Liver (tissue), 3 donors: ENCODE measurements around the gene ZNF865.

Source experiments
- EGR1 ChIP-seq, 2 donors: IDR thresholded peaks; 2 replicates each; pipeline ENCODE4 v1.6.1; 2016 to 2018; ENCODE audit warnings: antibody characterized with exemption in 2 of 2, low read depth in 2 of 2
- FOXA1 ChIP-seq: IDR thresholded peaks from 2 replicates; pipeline ENCODE4 v1.6.1; 2016; ENCODE audit warnings: antibody characterized with exemption
- JUND ChIP-seq, 2 donors: IDR thresholded peaks; 2 replicates each; pipeline ENCODE4 v1.6.1; 2016; ENCODE audit warnings: antibody characterized with exemption in 2 of 2
- RAD21 ChIP-seq, 2 donors: IDR thresholded peaks; 2 replicates each; pipeline ENCODE4 v1.6.1; 2016; ENCODE audit warnings: antibody characterized with exemption in 2 of 2, mild to moderate bottlenecking in 2 of 2
- SP1 ChIP-seq: IDR thresholded peaks from 2 replicates; pipeline ENCODE4 v1.6.1; 2018; ENCODE audit warnings: antibody characterized with exemption, mild to moderate bottlenecking
- TAF1 ChIP-seq: conservative IDR thresholded peaks from 2 replicates; pipeline ENCODE4 v1.6.1; 2016; ENCODE audit warnings: antibody characterized with exemption, mild to moderate bottlenecking
- YY1 ChIP-seq: IDR thresholded peaks from 2 replicates; pipeline ENCODE4 v1.6.1; 2016; ENCODE audit warnings: antibody characterized with exemption, mild to moderate bottlenecking
- TF ChIP-seq, protein P1 (sequence below): fragments of 150-350 bp; IDR thresholded peaks from 2 replicates; pipeline ENCODE4 v1.5.1; 2017; ENCODE audit warnings: improper control_type of control experiment, low read depth, low read length; ENCODE audit not compliant: missing input control
- TF ChIP-seq, protein P2 (sequence below): IDR thresholded peaks from 2 replicates; pipeline ENCODE4 v1.6.1; 2016; ENCODE audit warnings: antibody characterized with exemption
- TF ChIP-seq, protein P3 (sequence below): IDR thresholded peaks from 2 replicates; pipeline ENCODE4 v1.6.1; 2016; ENCODE audit warnings: antibody characterized with exemption, mild to moderate bottlenecking
- TF ChIP-seq, protein P4 (sequence below): IDR thresholded peaks from 2 replicates; pipeline ENCODE4 v1.6.1; 2016; ENCODE audit warnings: antibody characterized with exemption
- donor health status: healthy.
- donor health status: healthy.

DNA sequence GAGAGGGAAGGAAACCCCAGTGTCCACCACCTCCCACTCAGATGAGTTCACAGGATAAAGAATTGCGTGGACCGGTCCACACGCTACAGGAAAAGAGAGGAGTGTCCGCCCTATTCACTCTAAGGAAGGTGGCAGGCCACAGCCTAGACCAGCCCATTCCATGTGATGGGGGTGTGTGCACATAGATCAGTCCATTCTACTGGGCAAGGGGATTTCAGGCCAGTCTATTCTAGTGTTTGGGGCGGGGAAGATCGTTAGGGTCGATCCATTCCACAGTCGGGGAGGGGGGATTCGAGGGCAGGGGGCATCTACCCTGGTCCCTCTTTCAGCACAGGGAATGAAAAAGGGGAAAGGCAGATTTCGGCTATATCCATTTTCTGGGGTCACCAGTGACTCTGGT, 13.9 kb upstream of the ZNF865 start:
- no peak for TF ChIP-seq RAD21 (IDR thresholded peaks at IDR 0.05)
- TF ChIP-seq, protein P1, sequence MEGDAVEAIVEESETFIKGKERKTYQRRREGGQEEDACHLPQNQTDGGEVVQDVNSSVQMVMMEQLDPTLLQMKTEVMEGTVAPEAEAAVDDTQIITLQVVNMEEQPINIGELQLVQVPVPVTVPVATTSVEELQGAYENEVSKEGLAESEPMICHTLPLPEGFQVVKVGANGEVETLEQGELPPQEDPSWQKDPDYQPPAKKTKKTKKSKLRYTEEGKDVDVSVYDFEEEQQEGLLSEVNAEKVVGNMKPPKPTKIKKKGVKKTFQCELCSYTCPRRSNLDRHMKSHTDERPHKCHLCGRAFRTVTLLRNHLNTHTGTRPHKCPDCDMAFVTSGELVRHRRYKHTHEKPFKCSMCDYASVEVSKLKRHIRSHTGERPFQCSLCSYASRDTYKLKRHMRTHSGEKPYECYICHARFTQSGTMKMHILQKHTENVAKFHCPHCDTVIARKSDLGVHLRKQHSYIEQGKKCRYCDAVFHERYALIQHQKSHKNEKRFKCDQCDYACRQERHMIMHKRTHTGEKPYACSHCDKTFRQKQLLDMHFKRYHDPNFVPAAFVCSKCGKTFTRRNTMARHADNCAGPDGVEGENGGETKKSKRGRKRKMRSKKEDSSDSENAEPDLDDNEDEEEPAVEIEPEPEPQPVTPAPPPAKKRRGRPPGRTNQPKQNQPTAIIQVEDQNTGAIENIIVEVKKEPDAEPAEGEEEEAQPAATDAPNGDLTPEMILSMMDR = no peak
- TF ChIP-seq, protein P2, sequence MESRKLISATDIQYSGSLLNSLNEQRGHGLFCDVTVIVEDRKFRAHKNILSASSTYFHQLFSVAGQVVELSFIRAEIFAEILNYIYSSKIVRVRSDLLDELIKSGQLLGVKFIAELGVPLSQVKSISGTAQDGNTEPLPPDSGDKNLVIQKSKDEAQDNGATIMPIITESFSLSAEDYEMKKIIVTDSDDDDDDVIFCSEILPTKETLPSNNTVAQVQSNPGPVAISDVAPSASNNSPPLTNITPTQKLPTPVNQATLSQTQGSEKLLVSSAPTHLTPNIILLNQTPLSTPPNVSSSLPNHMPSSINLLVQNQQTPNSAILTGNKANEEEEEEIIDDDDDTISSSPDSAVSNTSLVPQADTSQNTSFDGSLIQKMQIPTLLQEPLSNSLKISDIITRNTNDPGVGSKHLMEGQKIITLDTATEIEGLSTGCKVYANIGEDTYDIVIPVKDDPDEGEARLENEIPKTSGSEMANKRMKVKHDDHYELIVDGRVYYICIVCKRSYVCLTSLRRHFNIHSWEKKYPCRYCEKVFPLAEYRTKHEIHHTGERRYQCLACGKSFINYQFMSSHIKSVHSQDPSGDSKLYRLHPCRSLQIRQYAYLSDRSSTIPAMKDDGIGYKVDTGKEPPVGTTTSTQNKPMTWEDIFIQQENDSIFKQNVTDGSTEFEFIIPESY = no peak
- TF ChIP-seq TAF1 = no peak
- no peak for TF ChIP-seq FOXA1
- TF ChIP-seq SP1 = no peak
- TF ChIP-seq EGR1 (IDR thresholded peaks at IDR 0.05; ENCODE audit: low read depth in 2 of 2) = no peak
- no peak for TF ChIP-seq JUND (IDR thresholded peaks at IDR 0.05)
- TF ChIP-seq, protein P3, sequence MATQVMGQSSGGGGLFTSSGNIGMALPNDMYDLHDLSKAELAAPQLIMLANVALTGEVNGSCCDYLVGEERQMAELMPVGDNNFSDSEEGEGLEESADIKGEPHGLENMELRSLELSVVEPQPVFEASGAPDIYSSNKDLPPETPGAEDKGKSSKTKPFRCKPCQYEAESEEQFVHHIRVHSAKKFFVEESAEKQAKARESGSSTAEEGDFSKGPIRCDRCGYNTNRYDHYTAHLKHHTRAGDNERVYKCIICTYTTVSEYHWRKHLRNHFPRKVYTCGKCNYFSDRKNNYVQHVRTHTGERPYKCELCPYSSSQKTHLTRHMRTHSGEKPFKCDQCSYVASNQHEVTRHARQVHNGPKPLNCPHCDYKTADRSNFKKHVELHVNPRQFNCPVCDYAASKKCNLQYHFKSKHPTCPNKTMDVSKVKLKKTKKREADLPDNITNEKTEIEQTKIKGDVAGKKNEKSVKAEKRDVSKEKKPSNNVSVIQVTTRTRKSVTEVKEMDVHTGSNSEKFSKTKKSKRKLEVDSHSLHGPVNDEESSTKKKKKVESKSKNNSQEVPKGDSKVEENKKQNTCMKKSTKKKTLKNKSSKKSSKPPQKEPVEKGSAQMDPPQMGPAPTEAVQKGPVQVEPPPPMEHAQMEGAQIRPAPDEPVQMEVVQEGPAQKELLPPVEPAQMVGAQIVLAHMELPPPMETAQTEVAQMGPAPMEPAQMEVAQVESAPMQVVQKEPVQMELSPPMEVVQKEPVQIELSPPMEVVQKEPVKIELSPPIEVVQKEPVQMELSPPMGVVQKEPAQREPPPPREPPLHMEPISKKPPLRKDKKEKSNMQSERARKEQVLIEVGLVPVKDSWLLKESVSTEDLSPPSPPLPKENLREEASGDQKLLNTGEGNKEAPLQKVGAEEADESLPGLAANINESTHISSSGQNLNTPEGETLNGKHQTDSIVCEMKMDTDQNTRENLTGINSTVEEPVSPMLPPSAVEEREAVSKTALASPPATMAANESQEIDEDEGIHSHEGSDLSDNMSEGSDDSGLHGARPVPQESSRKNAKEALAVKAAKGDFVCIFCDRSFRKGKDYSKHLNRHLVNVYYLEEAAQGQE = no peak
- TF ChIP-seq, protein P4, sequence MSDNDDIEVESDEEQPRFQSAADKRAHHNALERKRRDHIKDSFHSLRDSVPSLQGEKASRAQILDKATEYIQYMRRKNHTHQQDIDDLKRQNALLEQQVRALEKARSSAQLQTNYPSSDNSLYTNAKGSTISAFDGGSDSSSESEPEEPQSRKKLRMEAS = no peak
- TF ChIP-seq YY1 = no peak
